AG10803 (cell line): ENCODE results near the gene NDOR1.
"Not testable (repeated sequence)": the region's sequence is repeated elsewhere in the genome, so short reads cannot be mapped to it uniquely, and the experiment has no call there.

ENCODE experiments used
- DNase-seq: peaks from one replicate; pipeline ENCODE4 v3.0.0; 2010; ENCODE audit warnings: low read depth
- H3K4me3 ChIP-seq: 2 replicates; pipeline ENCODE4 v1.5.1; 2011; ENCODE audit warnings: mild to moderate bottlenecking, low read length, control low read depth
- CTCF ChIP-seq: conservative IDR thresholded peaks from 2 replicates; pipeline ENCODE4 v1.5.1; 2011; ENCODE audit warnings: mild to moderate bottlenecking, low read length, control low read depth, inconsistent platforms

Gene NDOR1

GRCh38 chr9:137240318-137240840, 34.9 kb downstream of the NDOR1 start:
- H3K4me3 ChIP-seq = peak overlapping the region; percentile 68
- peak; percentile 79 for DNase-seq
- no peak for TF ChIP-seq CTCF

GRCh38 chr9:137240841-137241489, 35.5 kb downstream of the NDOR1 start, which contains the start of gene TUBB4B:
TSS of gene TUBB4B (plus strand) at chr9:137241287. CDS start at chr9:137241361, 74 bp downstream.
- H3K4me3 ChIP-seq = peak within 1 kb of the TSS; percentile 76
- peak; percentile 100 for DNase-seq
- TF ChIP-seq CTCF = no peak

- peak; percentile 42 for DNase-seq
- TF ChIP-seq CTCF = no peak
- peak overlapping the region; percentile 76 for H3K4me3 ChIP-seq
Measured at GRCh38 chr9:137241490-137242268, 36.2 kb downstream of the NDOR1 start.

DNA sequence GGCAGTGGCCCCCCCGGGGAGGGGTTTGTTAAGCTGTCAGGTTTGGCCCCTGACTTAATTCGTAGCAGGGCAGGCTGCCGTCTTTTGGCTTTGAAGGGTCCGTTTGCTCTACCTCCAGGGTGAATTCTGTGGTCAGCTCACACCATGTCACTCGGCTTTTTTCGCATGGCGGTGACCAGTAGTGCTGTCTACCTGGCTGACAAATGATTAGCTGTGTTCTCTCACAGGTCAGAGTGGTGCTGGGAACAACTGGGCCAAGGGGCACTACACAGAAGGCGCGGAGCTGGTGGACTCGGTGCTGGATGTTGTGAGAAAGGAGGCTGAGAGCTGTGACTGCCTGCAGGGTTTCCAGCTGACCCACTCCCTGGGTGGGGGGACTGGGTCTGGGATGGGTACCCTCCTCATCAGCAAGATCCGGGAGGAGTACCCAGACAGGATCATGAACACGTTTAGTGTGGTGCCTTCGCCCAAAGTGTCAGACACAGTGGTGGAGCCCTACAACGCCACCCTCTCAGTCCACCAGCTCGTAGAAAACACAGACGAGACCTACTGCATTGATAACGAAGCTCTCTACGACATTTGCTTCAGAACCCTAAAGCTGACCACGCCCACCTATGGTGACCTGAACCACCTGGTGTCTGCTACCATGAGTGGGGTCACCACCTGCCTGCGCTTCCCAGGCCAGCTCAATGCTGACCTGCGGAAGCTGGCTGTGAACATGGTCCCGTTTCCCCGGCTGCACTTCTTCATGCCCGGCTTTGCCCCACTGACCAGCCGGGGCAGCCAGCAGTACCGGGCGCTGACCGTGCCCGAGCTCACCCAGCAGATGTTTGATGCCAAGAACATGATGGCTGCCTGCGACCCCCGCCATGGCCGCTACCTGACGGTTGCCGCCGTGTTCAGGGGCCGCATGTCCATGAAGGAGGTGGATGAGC, 37.0 kb downstream of the NDOR1 start:
- DNase-seq = no peak
- peak overlapping the region; percentile 76 for H3K4me3 ChIP-seq
- no peak for TF ChIP-seq CTCF

DNA sequence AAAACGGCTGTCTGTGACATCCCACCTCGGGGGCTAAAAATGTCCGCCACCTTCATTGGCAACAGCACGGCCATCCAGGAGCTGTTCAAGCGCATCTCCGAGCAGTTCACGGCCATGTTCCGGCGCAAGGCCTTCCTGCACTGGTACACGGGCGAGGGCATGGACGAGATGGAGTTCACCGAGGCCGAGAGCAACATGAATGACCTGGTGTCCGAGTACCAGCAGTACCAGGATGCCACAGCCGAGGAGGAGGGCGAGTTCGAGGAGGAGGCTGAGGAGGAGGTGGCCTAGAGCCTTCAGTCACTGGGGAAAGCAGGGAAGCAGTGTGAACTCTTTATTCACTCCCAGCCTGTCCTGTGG, 37.7 kb downstream of the NDOR1 start:
- not testable (repeated sequence) for DNase-seq
- peak overlapping the region; percentile 7; the same call in 1 of the 2 replicates for H3K4me3 ChIP-seq

- peak overlapping the region; percentile 7; the same call in 1 of the 2 replicates for H3K4me3 ChIP-seq
Measured at GRCh38 chr9:137243626-137244485, 38.4 kb downstream of the NDOR1 start.

More at GRCh38 chr9:137243626-137244485, 38.4 kb downstream of the NDOR1 start:
- no peak for DNase-seq
- no peak; the same call in 1 of the 2 replicates for TF ChIP-seq CTCF
